Thyroid gland (tissue), 4 donors: ENCODE data around the gene C2orf80. TPM values are rescaled to one million over a fixed set of nuclear protein-coding genes. Genes with fewer than 3 reads are reported as not detected.
A peak's percentile ranks its signal among the peaks of the same experiment; 100 is the strongest.

Experiments
- DNase-seq, 2 donors: peaks; one replicate each; pipeline ENCODE4 v3.0.0-alpha.2; 2019
- H3K27ac ChIP-seq, 3 donors: fragments of 200-600 bp; sonication (generic); 1 replicate in 2 of 3; 2 replicates in 1 of 3; pipeline ENCODE4 v1.5.1; 2016 to 2019; ENCODE audit warnings: mild to moderate bottlenecking in 1 of 3, moderate library complexity in 1 of 3
- H3K27me3 ChIP-seq: fragments of 200-600 bp; sonication (generic); one replicate; pipeline ENCODE4 v1.5.1; 2019
- H3K36me3 ChIP-seq, 2 donors: fragments of 200-600 bp; sonication (generic); one replicate each; pipeline ENCODE4 v1.5.1; 2016 to 2019
- H3K4me1 ChIP-seq, 2 donors: fragments of 200-600 bp; sonication (generic); one replicate each; pipeline ENCODE4 v1.5.1; 2017 to 2019
- H3K4me3 ChIP-seq, 3 donors: fragments of 200-600 bp; sonication (generic); replicated peaks in 1 of 3; 1 replicate in 2 of 3; 2 replicates in 1 of 3; pipeline ENCODE4 v1.5.1; 2016; ENCODE audit warnings: mild to moderate bottlenecking in 1 of 3
- H3K9me3 ChIP-seq: fragments of 200-600 bp; sonication (generic); one replicate; pipeline ENCODE4 v1.5.1; 2017
- POLR2A ChIP-seq, 2 donors: fragments of 450-650 bp; IDR thresholded peaks; one replicate each; pipeline ENCODE4 v1.6.1; 2017; ENCODE audit warnings: antibody characterized with exemption in 2 of 2, mild to moderate bottlenecking in 2 of 2, moderate library complexity in 1 of 2
- WGBS, 2 donors: methylation state at CpG; one replicate each; pipeline ENCODE4 v1.1.5; 2017; 5-methylcytosine and 5-hydroxymethylcytosine counted together
- intact Hi-C: fragments of 100-400 bp; cut with DNase I; formaldehyde crosslinking; loops from one replicate; pipeline ENCODE4 v1.15.1; 2023
- total RNA-seq, 4 donors: library from RNA; depleted of rRNA; stranded (reverse); fragments of >200 nt; gene quantifications; one replicate each; pipeline ENCODE4 v1.2.3, GENCODE V29; 2016
- TF ChIP-seq, protein P1 (sequence below), 6 experiments: fragments of 200-600 bp in 3 of 6; fragments of 450-650 bp in 3 of 6; sonication (generic) in 3 of 6; IDR thresholded peaks; one replicate each; pipeline ENCODE4 v1.5.1; 2016 to 2019; ENCODE audit warnings: antibody characterized with exemption in 6 of 6, mild to moderate bottlenecking in 2 of 6, inconsistent platforms in 1 of 6, moderate library complexity in 1 of 6

Gene C2orf80
- total RNA-seq, 4 donors from 2014 or later: not detected

GRCh38 chr2:208182835-208183234 is 7.0 kb downstream of the C2orf80 start:
- H3K4me3 ChIP-seq: no peak overlapping the region
- H3K27ac ChIP-seq: no peak overlapping the region
- TF ChIP-seq, protein P1, sequence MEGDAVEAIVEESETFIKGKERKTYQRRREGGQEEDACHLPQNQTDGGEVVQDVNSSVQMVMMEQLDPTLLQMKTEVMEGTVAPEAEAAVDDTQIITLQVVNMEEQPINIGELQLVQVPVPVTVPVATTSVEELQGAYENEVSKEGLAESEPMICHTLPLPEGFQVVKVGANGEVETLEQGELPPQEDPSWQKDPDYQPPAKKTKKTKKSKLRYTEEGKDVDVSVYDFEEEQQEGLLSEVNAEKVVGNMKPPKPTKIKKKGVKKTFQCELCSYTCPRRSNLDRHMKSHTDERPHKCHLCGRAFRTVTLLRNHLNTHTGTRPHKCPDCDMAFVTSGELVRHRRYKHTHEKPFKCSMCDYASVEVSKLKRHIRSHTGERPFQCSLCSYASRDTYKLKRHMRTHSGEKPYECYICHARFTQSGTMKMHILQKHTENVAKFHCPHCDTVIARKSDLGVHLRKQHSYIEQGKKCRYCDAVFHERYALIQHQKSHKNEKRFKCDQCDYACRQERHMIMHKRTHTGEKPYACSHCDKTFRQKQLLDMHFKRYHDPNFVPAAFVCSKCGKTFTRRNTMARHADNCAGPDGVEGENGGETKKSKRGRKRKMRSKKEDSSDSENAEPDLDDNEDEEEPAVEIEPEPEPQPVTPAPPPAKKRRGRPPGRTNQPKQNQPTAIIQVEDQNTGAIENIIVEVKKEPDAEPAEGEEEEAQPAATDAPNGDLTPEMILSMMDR (IDR thresholded peaks at IDR 0.05): no peak
- TF ChIP-seq POLR2A (IDR thresholded peaks at IDR 0.05): no peak
- H3K36me3 ChIP-seq: no peaks in the 10 kb centered on the region
- H3K9me3 ChIP-seq: no peaks in the 10 kb centered on the region
- no peaks in the 10 kb centered on the region for H3K4me1 ChIP-seq
- DNase-seq: no peak
- intact Hi-C loops: no loop called here
- WGBS, 2 donors: 76 to 82% methylated on average over 3 of the region's 3 CpGs
- H3K27me3 ChIP-seq: no peaks in the 10 kb centered on the region

GRCh38 chr2:208179028-208179609 is 10.7 kb downstream of the C2orf80 start:
- H3K36me3 ChIP-seq: no peaks in the 10 kb centered on the region
- no peaks in the 10 kb centered on the region for H3K27me3 ChIP-seq
- TF ChIP-seq, protein P1 (IDR thresholded peaks at IDR 0.05): no peak
- no peak for TF ChIP-seq POLR2A (IDR thresholded peaks at IDR 0.05)
- peaks cover 0 to 4% of the 10 kb centered on the region in 2 donors for H3K4me1 ChIP-seq
- H3K9me3 ChIP-seq: no peaks in the 10 kb centered on the region
- intact Hi-C loops: no loop called here
- WGBS, 2 donors: 57 to 59% methylated on average over 4 of the region's 4 CpGs
- H3K4me3 ChIP-seq: no peak overlapping the region
- H3K27ac ChIP-seq: no peak overlapping the region
- no peak for DNase-seq

GRCh38 chr2:208175840-208176153 is 14.0 kb downstream of the C2orf80 start:
- no peak for TF ChIP-seq POLR2A (IDR thresholded peaks at IDR 0.05)
- TF ChIP-seq, protein P1 (IDR thresholded peaks at IDR 0.05): no peak
- Histone ChIP-seq H3K27ac (no peak overlapping the region), H3K27me3 (no peaks in the 10 kb centered on the region), H3K4me1 (peaks cover 0 to 4% of the 10 kb centered on the region in 2 donors), H3K36me3 (no peaks in the 10 kb centered on the region), H3K4me3 (no peak overlapping the region), H3K9me3 (no peaks in the 10 kb centered on the region)
- intact Hi-C loops: no loop called here
- no peak for DNase-seq
- WGBS, 2 donors: 70% methylated on average over 6 of the region's 6 CpGs

DNA sequence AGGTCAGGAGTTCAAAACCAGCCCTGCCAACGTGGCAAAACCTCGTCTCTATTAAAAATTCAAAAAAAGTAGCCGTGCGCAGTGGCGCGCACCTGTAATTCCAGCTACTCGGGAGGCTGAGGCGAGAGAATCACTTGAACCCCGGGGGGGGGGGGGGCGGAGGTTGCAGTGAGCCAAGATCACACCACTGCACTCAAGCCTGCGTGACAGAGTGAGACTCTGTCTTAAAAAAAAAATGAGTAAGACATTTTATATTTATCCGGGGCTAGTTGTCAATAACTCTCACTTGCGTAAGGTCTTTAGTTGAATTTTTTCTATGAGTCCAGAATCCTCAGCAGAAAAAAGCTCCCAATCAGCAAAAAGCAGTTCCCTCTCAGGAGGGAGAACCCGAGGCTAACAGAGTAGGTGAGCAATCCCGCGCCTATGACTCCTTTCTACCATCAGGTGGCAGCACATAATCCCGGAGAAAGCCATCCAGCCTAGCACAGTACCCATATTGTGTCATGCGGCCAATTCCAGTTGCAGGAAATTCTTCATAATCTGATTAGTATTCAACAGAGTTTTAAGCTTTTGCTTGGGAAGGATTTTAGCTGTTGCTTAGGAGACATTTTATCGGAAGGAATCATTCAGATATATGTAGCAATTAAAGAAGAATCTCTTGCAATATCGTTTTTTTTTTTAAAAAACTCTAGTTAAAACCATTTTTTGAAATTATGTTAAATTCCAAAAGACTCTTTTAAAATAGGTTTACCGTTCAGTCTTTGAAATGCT is 14.6 kb downstream of the C2orf80 start:
- Histone ChIP-seq H3K36me3 (no peaks in the 10 kb centered on the region), H3K27ac (no peak overlapping the region), H3K4me3 (no peak overlapping the region), H3K9me3 (no peaks in the 10 kb centered on the region), H3K4me1 (peaks cover 0 to 4% of the 10 kb centered on the region in 2 donors), H3K27me3 (no peaks in the 10 kb centered on the region)
- 37 to 47% methylated on average over 21 of the region's 21 CpGs for WGBS, 2 donors
- peak; percentile 69 to 71 for DNase-seq
- intact Hi-C loops: no loop called here
- TF ChIP-seq POLR2A (IDR thresholded peaks at IDR 0.05): no peak
- TF ChIP-seq, protein P1 (IDR thresholded peaks at IDR 0.05): peak; percentile 46 to 89 (median 64)

DNA sequence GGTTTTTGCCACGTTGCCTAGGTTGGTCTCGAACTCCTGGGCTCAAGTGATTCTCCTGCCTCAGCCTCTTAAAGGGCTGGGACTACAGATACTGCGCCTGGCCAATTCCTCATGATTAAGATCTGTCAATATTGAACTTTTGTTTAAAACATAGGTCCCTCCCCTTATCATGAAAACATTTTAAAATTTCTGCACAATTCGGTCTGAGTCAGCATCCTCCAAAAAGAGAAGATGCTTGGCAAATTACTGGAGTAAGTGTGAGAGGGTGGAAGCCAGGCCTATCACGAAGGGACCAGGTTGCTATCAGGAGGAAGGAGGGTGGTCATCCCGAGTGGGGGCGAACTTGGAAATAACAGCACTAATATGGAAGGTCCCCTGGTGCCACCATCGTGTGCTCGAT is 15.7 kb downstream of the C2orf80 start:
- no peak overlapping the region for H3K27ac ChIP-seq
- TF ChIP-seq, protein P1 (IDR thresholded peaks at IDR 0.05): no peak
- TF ChIP-seq POLR2A (IDR thresholded peaks at IDR 0.05): no peak
- no peaks in the 10 kb centered on the region for H3K36me3 ChIP-seq
- H3K9me3 ChIP-seq: no peaks in the 10 kb centered on the region
- H3K27me3 ChIP-seq: no peaks in the 10 kb centered on the region
- H3K4me3 ChIP-seq: no peak overlapping the region
- no peak for DNase-seq
- intact Hi-C loops: no loop called here
- peaks cover 0 to 4% of the 10 kb centered on the region in 2 donors for H3K4me1 ChIP-seq
- WGBS, 2 donors: 88 to 89% methylated on average over 9 of the region's 9 CpGs
